Vagina (tissue), 2 donors: Measurements from ENCODE around the gene CACNA1S. TPM values are rescaled to one million over a fixed set of nuclear protein-coding genes. Genes with fewer than 3 reads are reported as not detected.

Experiments used
- DNase-seq, 2 donors: peaks; one replicate each; pipeline ENCODE4 v3.0.0-alpha.2; 2017; ENCODE audit errors: extremely low spot score in 2 of 2
- H3K27ac ChIP-seq: fragments of 200-600 bp; sonication (generic); one replicate; pipeline ENCODE4 v1.5.1; 2019
- H3K27me3 ChIP-seq: fragments of 200-600 bp; sonication (generic); one replicate; pipeline ENCODE4 v1.5.1; 2019
- H3K36me3 ChIP-seq, 2 donors: fragments of 200-600 bp; sonication (generic); one replicate each; pipeline ENCODE4 v1.5.1; 2017 to 2019
- H3K4me1 ChIP-seq: fragments of 200-600 bp; sonication (generic); one replicate; pipeline ENCODE4 v1.5.1; 2019
- H3K4me3 ChIP-seq, 2 donors: fragments of 200-600 bp; sonication (generic); 1 replicate in 1 of 2; 2 replicates in 1 of 2; pipeline ENCODE4 v1.5.1; 2016 to 2019
- H3K9me3 ChIP-seq: fragments of 200-600 bp; sonication (generic); one replicate; pipeline ENCODE4 v1.5.1; 2019
- POLR2A ChIP-seq, 2 donors: fragments of 450-650 bp; IDR thresholded peaks; one replicate each; pipeline ENCODE4 v1.6.1; 2017; ENCODE audit warnings: antibody characterized with exemption in 2 of 2, mild to moderate bottlenecking in 2 of 2, moderate library complexity in 2 of 2
- POLR2AphosphoS5 ChIP-seq, 2 donors: sonication (generic); formaldehyde crosslinking; IDR thresholded peaks; one replicate each; pipeline ENCODE4 v1.9.0; 2017; ENCODE audit warnings: antibody characterized with exemption in 2 of 2, mild to moderate bottlenecking in 2 of 2, low read depth in 1 of 2; ENCODE audit not compliant: insufficient read depth in 1 of 2
- intact Hi-C: fragments of 100-400 bp; cut with DNase I; formaldehyde crosslinking; loops from one replicate; pipeline ENCODE4 v1.15.1; 2023
- total RNA-seq: library from RNA; depleted of rRNA; stranded (reverse); fragments of >200 nt; gene quantifications from one replicate; pipeline ENCODE4 v1.2.3, GENCODE V29; 2016
- TF ChIP-seq, protein P1 (sequence below), 3 experiments: fragments of 450-650 bp in 2 of 3; fragments of 200-600 bp in 1 of 3; sonication (generic) in 1 of 3; IDR thresholded peaks; one replicate each; pipeline ENCODE4 v1.5.1; 2017 to 2019; ENCODE audit warnings: antibody characterized with exemption in 3 of 3, mild to moderate bottlenecking in 2 of 3, moderate library complexity in 2 of 3

CACNA1S gene
- total RNA-seq, 1 donor from 2014 or later, result not detected

DNA sequence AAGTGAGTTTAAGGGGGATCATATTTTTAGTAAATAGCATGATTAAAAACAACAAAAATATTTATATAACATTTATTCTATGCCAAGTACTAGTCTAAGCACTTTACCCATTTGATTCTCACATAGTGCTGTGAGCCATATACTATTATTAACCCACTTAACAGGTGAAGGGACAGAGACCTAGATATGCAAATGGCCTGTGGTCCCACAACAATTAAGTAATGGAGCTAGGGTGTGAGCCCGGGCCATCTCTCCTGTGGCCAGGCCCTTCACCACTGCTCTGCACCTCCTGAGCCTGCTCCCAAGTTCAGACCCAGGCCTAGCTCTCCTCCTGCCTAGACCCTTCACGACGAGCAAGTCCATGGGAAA, 14.2 kb upstream of the CACNA1S start:
- no peak overlapping the region for H3K27ac ChIP-seq
- no peaks in the 10 kb centered on the region for H3K4me1 ChIP-seq
- no peaks in the 10 kb centered on the region for H3K9me3 ChIP-seq
- H3K36me3 ChIP-seq, result no peaks in the 10 kb centered on the region
- intact Hi-C loops, result no loop called here
- H3K4me3 ChIP-seq, result no peak overlapping the region
- no peak for TF ChIP-seq POLR2AphosphoS5 (IDR thresholded peaks at IDR 0.05; ENCODE audit: insufficient read depth in 1 of 2, low read depth in 1 of 2)
- TF ChIP-seq POLR2A (IDR thresholded peaks at IDR 0.05), result no peak
- TF ChIP-seq, protein P1, sequence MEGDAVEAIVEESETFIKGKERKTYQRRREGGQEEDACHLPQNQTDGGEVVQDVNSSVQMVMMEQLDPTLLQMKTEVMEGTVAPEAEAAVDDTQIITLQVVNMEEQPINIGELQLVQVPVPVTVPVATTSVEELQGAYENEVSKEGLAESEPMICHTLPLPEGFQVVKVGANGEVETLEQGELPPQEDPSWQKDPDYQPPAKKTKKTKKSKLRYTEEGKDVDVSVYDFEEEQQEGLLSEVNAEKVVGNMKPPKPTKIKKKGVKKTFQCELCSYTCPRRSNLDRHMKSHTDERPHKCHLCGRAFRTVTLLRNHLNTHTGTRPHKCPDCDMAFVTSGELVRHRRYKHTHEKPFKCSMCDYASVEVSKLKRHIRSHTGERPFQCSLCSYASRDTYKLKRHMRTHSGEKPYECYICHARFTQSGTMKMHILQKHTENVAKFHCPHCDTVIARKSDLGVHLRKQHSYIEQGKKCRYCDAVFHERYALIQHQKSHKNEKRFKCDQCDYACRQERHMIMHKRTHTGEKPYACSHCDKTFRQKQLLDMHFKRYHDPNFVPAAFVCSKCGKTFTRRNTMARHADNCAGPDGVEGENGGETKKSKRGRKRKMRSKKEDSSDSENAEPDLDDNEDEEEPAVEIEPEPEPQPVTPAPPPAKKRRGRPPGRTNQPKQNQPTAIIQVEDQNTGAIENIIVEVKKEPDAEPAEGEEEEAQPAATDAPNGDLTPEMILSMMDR (IDR thresholded peaks at IDR 0.05), result no peak
- H3K27me3 ChIP-seq, result no peaks in the 10 kb centered on the region
- DNase-seq, result no peak

GRCh38 chr1:201125800-201126199, 13.6 kb upstream of the CACNA1S start:
- Histone ChIP-seq H3K36me3 (no peaks in the 10 kb centered on the region), H3K4me1 (no peaks in the 10 kb centered on the region), H3K27ac (no peak overlapping the region), H3K4me3 (no peak overlapping the region), H3K9me3 (no peaks in the 10 kb centered on the region), H3K27me3 (no peaks in the 10 kb centered on the region)
- DNase-seq, result no peak
- intact Hi-C loops, result no loop called here
- TF ChIP-seq POLR2AphosphoS5 (IDR thresholded peaks at IDR 0.05; ENCODE audit: insufficient read depth in 1 of 2, low read depth in 1 of 2) (peak in 1 of 2 donors; percentile 21), POLR2A (IDR thresholded peaks at IDR 0.05) (no peak)

DNA sequence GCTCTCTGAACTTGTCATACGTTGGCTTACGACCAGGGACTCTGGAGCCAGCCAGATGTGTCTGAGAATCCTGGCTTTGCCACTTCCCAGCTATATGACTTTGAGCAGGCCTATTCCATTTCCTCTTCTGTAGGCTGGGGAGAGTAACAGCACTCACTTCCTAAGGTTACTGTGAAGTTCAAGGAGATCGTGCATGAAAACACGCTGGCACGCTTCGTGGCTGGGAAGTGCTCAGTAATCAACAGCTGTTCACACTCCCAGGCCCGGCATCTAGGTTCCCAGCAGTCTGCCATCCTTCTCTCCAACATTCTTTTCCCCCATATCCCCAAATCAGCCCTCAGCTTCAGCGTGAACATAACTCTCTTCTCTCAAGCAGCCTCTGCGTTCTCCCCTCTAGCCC, 12.8 kb upstream of the CACNA1S start:
- TF ChIP-seq POLR2AphosphoS5 (IDR thresholded peaks at IDR 0.05; ENCODE audit: insufficient read depth in 1 of 2, low read depth in 1 of 2) (no peak), POLR2A (IDR thresholded peaks at IDR 0.05) (no peak)
- TF ChIP-seq, protein P1 (IDR thresholded peaks at IDR 0.05), result no peak
- no peak overlapping the region for H3K4me3 ChIP-seq
- no peaks in the 10 kb centered on the region for H3K27me3 ChIP-seq
- intact Hi-C loops, result no loop called here
- no peak overlapping the region for H3K27ac ChIP-seq
- H3K36me3 ChIP-seq, result no peaks in the 10 kb centered on the region
- DNase-seq, result no peak
- no peaks in the 10 kb centered on the region for H3K9me3 ChIP-seq
- H3K4me1 ChIP-seq, result no peaks in the 10 kb centered on the region

DNA sequence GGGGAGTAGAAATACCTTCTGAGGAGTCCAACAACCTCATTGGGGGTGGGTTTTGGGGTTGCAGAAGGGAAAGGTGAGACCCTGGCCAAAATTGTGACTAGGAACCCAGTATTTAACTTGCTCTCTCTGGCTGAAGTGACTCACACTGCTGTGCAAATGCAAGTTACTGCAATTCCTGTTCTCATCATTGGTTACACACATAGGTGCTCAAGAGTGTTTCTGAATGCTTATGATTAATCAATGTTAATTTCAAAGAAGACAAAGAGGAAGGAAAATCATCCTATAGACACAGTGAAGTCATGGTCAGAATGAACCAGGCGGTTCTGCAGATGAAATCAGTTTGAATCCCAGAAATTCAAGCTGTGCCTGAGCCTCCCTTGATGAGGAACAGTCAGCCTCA, 11.6 kb upstream of the CACNA1S start:
- intact Hi-C loops, result loop anchor here (2.0 kb wide), 1 partner anchor 69 kb away; no protein-coding TSS in a partner anchor
- Histone ChIP-seq H3K27me3 (no peaks in the 10 kb centered on the region), H3K4me3 (no peak overlapping the region), H3K27ac (no peak overlapping the region), H3K4me1 (no peaks in the 10 kb centered on the region), H3K36me3 (no peaks in the 10 kb centered on the region), H3K9me3 (no peaks in the 10 kb centered on the region)
- no peak for DNase-seq
- TF ChIP-seq POLR2AphosphoS5 (IDR thresholded peaks at IDR 0.05; ENCODE audit: insufficient read depth in 1 of 2, low read depth in 1 of 2), result no peak

DNA sequence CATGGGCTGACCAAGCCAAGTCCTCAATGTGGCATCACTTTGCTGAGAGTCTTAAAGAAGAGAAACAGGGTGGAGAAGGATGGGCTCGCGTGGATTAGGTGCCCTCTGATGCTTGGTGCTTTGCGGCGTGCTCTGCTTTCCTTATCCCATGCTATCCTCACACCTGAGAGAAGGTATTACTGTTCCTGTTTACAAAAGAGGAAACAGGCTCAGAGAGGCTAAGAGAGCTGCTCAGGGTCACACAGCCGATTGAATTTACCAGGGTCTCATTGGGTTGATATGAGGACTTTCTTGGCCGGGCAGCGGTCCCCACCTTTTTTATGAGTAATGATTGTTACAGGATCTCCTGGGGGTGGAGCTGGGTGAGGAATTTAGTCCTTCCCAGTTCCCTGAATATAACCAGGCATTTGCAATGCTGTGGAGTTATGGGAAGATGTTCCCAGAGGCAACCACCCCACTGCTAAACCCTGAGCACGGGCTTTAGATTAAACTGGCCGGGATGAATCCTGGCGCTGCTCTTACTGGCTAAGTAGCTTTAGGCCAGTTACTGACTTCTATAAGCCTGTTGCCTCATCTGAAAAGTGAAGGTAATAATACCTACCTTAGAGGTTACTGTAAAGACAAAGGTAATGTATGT, 10.2 kb upstream of the CACNA1S start:
- H3K36me3 ChIP-seq, result no peaks in the 10 kb centered on the region
- no peak for DNase-seq
- intact Hi-C loops, result loop anchor here (2.0 kb wide), 1 partner anchor 68 kb away; no protein-coding TSS in a partner anchor
- no peak overlapping the region for H3K4me3 ChIP-seq
- H3K27ac ChIP-seq, result no peak overlapping the region
- H3K27me3 ChIP-seq, result no peaks in the 10 kb centered on the region
- TF ChIP-seq POLR2AphosphoS5 (IDR thresholded peaks at IDR 0.05; ENCODE audit: insufficient read depth in 1 of 2, low read depth in 1 of 2), result no peak
- H3K4me1 ChIP-seq, result no peaks in the 10 kb centered on the region
- no peaks in the 10 kb centered on the region for H3K9me3 ChIP-seq

GRCh38 chr1:201119206-201120197, 7.3 kb upstream of the CACNA1S start:
- DNase-seq, result no peak
- H3K4me1 ChIP-seq, result peaks cover under 1% of the 10 kb centered on the region
- H3K4me3 ChIP-seq, result no peak overlapping the region
- H3K27ac ChIP-seq, result no peak overlapping the region
- H3K36me3 ChIP-seq, result no peaks in the 10 kb centered on the region
- no peaks in the 10 kb centered on the region for H3K27me3 ChIP-seq
- TF ChIP-seq POLR2AphosphoS5 (IDR thresholded peaks at IDR 0.05; ENCODE audit: insufficient read depth in 1 of 2, low read depth in 1 of 2), result no peak
- no peak for TF ChIP-seq POLR2A (IDR thresholded peaks at IDR 0.05)
- TF ChIP-seq, protein P1 (IDR thresholded peaks at IDR 0.05), result no peak
- intact Hi-C loops, result no loop called here
- no peaks in the 10 kb centered on the region for H3K9me3 ChIP-seq
